ENCODE data around the gene SDCCAG8.

Gene SDCCAG8

DNA sequence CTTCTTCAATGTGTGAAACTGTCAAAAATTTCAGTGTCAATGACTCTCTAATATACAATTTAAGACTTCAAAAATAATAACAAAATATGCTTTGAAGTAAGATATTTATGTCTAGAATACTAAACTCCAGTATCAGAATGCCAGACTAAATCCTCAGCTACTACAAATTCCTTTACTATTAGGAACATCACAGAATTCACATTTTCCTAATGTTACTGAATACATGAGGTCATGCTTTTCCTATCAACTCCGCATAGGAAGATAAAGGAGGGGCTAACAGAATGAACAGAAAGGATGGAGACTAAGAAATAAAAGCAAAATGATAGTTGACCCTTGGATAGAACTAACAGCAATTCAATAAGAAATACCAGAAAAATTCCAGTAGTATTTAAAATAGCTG lies 292.7 kb downstream of the SDCCAG8 start:
- TF ChIP-seq, protein P1, sequence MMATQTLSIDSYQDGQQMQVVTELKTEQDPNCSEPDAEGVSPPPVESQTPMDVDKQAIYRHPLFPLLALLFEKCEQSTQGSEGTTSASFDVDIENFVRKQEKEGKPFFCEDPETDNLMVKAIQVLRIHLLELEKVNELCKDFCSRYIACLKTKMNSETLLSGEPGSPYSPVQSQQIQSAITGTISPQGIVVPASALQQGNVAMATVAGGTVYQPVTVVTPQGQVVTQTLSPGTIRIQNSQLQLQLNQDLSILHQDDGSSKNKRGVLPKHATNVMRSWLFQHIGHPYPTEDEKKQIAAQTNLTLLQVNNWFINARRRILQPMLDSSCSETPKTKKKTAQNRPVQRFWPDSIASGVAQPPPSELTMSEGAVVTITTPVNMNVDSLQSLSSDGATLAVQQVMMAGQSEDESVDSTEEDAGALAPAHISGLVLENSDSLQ (IDR thresholded peaks at IDR 0.05), result no peak
- no peak for TF ChIP-seq ARNT (IDR thresholded peaks at IDR 0.05)
- TF ChIP-seq SUZ12 (IDR thresholded peaks at IDR 0.05), result no peak
- no peak for TF ChIP-seq CTBP1 (IDR thresholded peaks at IDR 0.05; ENCODE audit: borderline replicate concordance)
- TF ChIP-seq BHLHE40 (IDR thresholded peaks at IDR 0.05; ENCODE audit: borderline replicate concordance), result no peak
- TF ChIP-seq TARDBP (IDR thresholded peaks at IDR 0.05), result no peak
- no peak for TF ChIP-seq LEF1 (IDR thresholded peaks at IDR 0.05; ENCODE audit: borderline replicate concordance)
- no peak for TF ChIP-seq NFRKB (IDR thresholded peaks at IDR 0.05)
- no peak for TF ChIP-seq L3MBTL2 (conservative IDR thresholded peaks at IDR 0.05)
- TF ChIP-seq FOXA1 (IDR thresholded peaks at IDR 0.05), result no peak
- no peak for TF ChIP-seq SP1 (IDR thresholded peaks at IDR 0.05)
- no peak for TF ChIP-seq FOXM1 (IDR thresholded peaks at IDR 0.05; ENCODE audit: borderline replicate concordance)
- no peak for TF ChIP-seq HDGF (IDR thresholded peaks at IDR 0.05; ENCODE audit: borderline replicate concordance)
- no peak for TF ChIP-seq FOXK2 (IDR thresholded peaks at IDR 0.05)
- TF ChIP-seq ELF4 (IDR thresholded peaks at IDR 0.05), result no peak
- TF ChIP-seq ZNF384 (IDR thresholded peaks at IDR 0.05), result no peak
- CTCF ChIA-PET, result no interaction called here
- no peak for DNase-seq (ENCODE audit: extremely low spot score)
- POLR2A ChIA-PET, result no interaction called here

DNA sequence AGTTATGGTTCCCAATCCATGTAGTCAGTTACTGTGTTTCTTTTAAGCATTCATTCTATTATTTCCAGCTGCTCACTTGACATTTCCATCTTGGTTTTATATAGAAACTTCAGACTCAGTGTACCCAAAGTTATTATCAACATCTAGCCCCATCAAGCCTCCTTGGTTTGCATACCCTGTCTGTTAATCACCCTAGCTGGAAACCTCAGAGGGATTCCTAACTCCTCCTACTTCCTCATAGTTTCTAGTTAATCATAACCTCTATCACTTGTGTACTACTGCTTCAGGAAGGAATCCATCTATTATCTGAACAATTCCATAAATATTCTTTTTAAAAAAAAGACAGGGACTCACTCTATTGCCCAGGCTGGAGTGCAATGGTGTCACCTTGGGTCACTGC lies 293.3 kb downstream of the SDCCAG8 start:
- CTCF ChIA-PET, result no interaction called here
- DNase-seq (ENCODE audit: extremely low spot score), result no peak
- POLR2A ChIA-PET, result no interaction called here
- TF ChIP-seq, protein P1 (IDR thresholded peaks at IDR 0.05), result no peak
- TF ChIP-seq HDGF (IDR thresholded peaks at IDR 0.05; ENCODE audit: borderline replicate concordance), result no peak
- no peak for TF ChIP-seq ARNT (IDR thresholded peaks at IDR 0.05)
- no peak for TF ChIP-seq ELF4 (IDR thresholded peaks at IDR 0.05)
- no peak for TF ChIP-seq FOXM1 (IDR thresholded peaks at IDR 0.05; ENCODE audit: borderline replicate concordance)
- TF ChIP-seq LEF1 (IDR thresholded peaks at IDR 0.05; ENCODE audit: borderline replicate concordance), result no peak
- no peak for TF ChIP-seq BHLHE40 (IDR thresholded peaks at IDR 0.05; ENCODE audit: borderline replicate concordance)
- no peak for TF ChIP-seq L3MBTL2 (conservative IDR thresholded peaks at IDR 0.05)
